Measurements from ENCODE around the gene ARL15.

ARL15 gene

DNA sequence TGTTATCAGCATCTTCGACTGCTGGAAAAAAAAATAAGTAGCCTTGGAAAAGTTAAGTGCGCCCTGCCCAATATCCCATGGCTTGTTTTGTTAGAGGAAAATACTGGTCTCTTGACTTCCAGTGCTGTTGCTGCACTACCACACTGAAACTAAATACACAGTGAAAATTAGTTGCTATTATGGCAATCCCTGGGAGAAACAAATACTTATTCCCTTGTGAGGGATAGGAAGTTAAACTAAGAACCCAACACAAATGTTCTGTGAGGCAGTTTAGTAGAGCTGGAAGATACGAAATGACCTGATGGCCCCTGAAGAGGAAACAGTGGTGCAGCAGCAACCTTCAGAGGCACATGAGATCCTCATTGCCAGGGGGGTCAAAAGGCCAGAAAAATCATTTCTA, 164.0 kb downstream of the ARL15 start:
- DNase-seq: no peak

DNA sequence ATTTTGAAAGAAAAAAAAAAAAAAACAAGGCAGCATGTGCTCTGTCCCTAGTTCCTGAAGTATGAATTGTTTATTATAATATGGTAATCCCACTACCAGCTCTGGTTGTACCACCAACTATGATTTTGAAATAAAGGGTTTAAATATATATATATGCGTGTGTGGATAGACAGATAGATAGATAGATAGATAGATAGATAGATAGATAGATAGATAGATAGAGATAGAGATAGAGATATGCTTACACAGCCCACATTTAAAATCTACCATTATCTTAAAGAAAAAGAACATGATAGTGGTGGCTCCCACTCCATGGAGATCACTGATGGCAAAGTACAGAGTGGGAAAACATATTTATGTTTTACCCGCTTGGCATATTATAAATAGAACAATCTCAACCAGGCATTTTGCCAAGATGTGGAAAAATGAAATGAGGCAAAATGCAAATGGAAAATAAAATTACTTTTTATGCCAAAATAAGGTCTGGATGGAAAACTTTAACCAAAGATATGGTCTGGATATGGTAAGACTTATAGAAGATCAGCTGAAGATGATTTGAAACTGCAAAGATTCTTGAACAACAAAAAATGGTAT, 170.0 kb downstream of the ARL15 start:
- no peak for DNase-seq

DNA sequence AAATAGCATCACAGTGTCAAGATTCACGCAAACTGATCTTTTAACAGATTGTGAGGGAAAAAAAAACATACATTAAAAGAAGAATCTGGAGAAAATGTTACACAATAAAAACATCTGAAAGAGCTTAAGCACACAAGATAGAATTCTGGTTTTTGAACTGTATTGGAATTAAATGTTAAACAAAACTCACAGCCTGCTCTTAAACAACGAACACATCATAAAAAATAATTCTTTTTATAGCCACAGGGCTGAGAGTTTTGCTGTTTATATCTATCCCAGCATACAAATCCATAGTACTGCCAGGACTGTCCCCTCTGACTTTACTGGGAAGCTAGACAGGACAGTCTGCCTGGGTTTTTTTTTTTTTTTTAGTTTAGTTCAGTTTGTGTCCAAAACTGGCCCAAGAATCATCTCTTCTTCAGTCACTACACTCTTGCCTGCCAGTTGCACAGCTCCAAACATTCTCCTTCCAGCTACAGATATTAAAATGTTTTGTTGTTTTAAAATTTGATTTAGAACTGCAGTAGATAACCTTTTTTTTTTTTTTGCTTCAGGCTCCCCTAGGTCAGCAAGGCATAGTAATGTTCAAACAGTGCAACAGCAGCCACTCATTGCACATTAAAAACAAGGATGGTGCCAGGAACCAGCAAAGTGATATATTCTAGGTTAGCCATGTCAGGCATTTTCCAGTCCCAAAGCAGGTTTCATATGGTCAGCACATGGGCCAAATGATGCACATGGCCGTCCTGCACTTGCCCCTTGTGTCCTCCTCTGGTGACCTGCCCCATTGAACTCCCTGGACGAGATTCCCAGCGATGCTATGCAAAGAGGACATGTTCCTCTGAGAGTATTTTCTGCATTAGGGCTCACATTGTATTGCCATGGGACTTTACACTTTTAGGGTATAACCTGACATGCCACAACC, 173.6 kb downstream of the ARL15 start:
- no peak for DNase-seq

DNA sequence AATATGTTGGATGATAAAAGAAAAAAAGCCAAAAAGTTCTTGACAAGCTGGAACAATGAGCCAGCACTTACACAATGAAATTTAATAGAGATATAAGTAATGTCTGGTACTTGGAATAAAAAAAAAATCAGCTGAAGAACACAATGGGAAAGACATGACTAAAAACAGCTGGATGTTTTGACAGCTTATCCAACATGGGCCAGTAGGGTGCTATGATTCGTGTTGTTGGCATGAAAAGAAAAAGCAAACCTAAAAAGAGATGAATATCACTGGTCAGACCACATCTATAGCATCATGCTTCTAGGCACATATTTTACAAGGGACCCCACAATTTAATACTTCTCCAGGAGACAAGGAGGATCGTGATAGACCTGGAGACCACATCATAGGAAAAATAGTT, 175.3 kb downstream of the ARL15 start:
- no peak for DNase-seq

DNA sequence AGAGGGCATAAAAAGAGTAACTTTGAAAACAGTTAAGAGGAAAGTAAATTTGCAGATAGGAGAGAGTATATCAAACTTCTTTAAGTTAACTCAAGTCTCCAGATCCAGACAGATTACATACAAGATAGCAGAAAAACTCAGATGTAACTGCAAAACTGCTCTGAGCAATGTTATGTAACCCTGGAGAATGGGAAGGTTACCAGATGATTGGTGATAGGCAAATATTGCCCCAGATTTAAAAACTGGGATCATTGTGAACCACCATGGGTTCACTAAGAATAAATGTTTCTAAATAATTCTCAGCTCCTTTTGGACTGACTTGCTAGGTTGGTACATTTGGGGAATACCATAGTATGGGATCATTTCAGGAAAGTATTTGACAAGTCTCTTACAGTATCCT, 176.5 kb downstream of the ARL15 start:
- DNase-seq: no peak

DNA sequence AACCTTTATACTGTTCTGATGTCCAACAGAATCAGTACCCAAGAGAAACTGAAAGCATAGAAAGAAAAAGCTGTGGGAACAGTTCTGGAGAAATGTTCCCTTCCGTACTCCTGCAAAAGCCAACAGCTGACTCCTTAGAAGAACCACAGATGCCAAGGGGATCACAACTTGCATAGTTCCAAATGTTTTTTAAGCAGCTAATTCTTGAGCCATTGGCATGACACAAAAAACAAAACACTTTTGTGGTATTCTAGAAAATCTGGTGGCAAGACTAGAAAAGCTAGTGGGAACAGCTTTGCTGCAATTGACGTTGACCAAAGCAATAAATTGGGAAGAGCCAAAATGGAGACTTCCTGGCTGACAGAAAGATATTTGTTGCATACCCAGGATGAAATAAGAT, 189.9 kb downstream of the ARL15 start:
- no peak for DNase-seq

DNA sequence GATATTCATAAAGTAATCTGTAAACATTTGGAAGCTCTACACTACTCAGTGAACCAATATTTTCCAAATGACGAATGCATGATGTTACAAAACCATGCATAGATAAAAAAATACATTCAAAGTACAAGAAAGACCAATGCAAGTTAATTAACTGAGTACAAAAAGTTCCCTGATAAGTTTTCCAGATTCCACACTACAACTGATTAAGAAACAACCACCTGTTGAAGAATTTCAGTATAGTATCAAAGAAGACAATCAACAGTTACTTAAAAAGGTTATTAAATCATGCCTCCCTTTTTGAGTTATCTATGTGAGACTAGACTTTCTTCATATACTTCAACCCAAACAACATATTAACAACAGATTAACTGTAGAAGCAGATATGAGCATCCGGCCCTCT, 192.4 kb downstream of the ARL15 start:
- DNase-seq: no peak

DNA sequence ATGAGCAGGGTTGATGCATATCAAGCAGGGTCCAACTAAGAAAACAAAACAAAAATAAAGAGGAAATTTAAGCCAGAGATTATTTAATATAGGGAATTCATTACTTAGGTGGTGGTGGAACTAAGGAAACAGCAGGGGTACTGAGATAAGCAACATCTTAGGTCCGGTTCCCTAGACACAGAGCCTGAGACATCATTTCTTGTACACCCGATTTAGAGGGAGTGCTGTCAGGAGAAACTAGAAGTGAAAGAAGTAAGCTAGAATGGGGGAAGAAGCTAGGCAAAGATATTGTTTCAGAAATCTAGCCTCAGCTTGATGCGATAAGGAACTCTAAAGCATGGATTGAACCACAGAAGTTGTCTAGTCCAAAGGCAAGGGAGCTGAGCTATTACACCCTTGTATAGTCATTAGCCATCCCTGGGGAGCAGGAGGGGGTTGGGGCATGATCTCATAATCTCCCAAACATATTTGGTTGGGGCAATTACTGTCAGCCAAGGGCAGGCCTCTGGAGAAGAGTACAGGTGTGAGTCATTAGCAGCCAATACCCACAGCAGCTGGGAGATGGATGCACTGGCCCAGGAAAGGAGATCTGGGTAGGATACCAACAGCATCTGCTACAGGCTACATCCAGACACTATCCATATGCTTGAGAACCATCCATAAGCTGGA, 194.5 kb downstream of the ARL15 start:
- peak; percentile 54 for DNase-seq

DNA sequence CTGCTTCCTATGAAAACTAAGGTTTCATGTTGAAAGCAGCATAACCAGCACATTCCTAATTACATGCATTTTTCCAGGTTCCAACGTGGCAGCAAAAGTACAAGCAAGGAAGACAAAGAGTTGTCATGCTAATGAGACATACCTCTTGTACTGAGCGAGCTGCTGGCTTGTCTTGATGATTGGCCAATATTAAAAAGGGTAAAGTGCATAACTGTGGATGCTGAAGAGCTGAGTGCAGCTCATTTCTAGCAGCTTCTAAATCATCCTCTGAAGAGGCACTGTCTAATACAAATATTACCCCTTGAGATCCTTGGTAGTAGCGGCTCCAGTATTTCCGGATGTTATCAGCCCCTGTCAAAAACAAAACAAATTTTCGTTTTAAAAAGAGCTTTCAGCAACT, 197.3 kb downstream of the ARL15 start:
- no peak for DNase-seq

DNA sequence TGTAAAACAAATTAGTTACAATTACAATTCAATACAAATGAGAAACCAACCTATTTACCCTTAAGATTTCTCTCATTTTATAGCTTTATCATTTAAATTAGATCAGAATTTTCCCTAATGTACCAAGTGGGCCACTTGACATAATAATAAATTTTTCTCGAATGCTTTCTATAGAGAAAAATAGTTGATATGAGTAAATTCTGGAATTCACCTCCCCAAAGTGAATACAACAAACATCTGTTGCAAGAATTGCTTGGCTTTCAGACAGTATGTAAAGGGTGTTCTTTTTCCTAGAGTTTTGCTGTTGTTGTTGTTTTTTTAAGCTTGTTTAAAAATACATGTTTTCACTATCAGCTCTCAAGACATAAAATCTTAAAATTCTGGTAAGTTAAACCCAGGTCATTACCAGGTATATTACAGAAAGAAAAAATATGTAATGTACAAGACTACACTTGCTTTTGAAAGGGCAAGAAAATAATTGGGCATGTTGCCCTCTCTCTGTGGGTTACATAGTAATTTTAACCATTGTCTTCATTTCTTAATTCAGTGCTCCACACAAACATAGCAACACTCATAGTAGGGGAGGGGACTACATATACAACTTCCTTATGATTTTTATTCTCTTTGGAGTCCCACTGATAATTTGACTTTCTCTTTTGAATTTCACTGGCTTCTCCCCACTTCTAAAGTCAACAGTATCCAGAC, 200.6 kb downstream of the ARL15 start:
- DNase-seq: no peak

DNA sequence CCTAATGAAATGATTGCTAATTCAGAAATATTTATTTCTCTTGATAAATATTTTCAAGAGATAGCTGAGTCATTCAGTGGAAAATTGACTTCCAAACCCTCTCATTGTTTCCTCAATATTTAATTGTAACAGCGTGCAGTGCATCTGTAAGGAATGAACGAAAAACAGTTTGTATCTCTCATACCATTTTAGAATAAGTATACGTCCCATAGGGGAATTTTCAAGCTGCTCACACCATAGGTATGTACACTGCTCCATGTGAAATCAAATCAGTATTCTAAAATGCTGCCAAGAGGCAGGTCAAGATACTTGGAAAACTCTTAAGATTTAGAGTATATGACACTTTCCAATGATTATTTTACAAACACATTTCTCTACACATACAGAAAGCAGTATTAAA, 202.2 kb downstream of the ARL15 start:
- no peak for DNase-seq

DNA sequence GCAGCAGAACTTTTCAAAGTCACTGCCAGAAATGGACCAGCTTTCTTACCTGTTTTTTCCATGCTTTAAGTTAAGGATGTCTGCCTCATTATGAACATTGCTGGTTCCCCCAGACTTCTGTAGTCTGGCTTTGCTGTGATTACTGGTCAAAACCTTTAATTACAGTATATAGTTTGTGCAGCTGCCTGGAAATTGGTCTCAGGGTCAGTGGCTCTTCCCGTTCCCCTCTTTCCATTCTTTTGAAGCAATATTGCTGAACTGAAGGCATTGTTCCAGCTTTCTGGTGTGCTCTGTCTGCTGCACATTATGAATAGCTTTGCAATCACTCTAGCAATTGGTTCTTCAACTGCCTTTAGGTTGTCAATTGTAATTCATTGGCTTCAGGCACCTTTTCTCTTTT, 206.5 kb downstream of the ARL15 start:
- DNase-seq: no peak

DNA sequence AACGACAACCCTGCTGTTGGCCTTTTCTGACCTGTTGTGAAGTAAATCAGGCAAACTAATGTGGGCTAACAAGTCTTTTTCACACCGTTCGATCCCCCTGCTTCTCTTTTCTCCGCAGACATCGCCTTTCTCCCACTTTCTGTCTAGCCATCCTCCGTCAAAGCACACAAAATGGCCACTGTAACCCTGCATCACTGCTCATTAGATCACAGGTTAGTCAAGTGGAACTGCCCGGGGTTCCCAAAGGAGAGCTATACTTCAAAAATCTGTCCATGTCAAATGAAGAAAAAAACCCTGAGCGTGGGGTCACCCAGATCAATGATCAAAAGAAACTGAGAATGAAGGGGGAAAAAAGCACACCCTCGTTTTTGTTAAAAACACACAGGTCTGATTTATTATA, 212.1 kb downstream of the ARL15 start:
- DNase-seq: no peak

DNA sequence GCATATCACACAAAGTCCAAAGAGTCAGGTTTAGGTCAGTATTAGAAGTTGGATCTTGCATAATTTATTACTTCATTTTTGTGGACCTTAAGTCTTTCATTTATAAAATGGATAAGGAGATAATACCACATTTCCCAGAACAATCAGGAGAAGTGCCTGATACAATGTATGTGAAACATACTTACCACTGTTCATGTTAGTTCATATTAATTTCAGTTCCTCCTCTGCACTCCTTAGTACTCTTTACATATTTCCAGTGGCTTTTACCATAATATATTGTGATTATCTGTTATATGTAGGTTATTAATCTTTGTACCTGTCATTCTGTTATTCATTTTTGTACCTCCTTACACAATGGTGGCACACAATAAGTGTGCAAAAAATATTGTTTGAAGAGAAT, 214.4 kb downstream of the ARL15 start:
- no peak for DNase-seq

DNA sequence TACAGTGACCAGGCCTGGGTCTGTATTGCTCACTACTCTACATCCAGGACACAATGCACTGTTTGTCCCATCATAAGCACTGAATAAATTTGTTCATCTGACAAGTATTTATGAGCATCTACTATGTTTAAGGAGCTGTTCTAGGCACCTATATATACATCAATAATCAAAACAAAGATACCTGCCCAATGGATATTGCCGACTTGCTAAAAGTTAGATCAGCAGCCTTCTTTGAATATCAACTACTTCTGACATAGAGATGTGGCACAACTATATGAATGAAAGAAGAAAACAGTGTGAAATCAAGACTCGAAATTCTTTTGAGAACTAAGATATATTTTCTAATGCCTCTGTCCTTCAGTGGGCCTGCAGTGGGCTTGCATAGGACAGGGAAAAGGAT, 215.7 kb downstream of the ARL15 start:
- DNase-seq: no peak

DNA sequence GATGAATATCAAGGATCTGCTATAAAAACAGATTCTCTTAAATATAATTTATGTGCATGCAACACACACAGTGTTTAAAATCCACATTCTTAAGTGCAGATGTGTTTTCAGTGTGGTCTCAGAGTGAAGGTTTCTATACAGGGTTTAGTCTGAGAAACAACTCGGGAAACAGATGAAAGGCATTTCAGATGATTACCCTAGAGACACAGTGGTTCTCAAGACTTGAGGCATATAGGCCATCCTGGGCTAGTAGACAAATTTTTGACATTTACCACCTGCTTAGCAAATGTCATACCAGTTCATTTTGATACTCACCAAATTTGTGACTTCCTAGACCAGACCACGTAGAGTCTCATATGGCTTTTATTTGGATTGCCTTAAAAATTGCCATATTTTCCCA, 216.5 kb downstream of the ARL15 start:
- DNase-seq: no peak

DNA sequence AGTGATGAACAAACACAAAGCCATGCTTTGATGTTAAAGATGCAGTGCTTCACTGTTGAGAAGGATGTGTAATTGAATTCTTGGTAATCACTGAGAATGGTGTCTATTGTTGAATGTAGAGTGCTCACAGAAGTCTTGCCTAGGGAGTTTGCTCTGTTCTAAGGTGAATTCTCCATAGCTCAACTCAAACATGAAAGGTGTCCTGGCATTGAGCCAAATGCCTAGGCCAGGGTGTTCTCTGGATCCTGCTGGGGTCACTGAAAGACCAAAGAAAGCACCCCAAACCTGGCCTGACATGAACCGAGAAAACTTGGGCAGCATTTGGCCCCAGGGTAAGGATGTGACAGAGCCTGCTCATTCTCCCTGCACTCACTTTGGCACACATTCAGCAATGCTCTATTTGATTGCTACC, 217.3 kb downstream of the ARL15 start:
- DNase-seq: no peak

DNA sequence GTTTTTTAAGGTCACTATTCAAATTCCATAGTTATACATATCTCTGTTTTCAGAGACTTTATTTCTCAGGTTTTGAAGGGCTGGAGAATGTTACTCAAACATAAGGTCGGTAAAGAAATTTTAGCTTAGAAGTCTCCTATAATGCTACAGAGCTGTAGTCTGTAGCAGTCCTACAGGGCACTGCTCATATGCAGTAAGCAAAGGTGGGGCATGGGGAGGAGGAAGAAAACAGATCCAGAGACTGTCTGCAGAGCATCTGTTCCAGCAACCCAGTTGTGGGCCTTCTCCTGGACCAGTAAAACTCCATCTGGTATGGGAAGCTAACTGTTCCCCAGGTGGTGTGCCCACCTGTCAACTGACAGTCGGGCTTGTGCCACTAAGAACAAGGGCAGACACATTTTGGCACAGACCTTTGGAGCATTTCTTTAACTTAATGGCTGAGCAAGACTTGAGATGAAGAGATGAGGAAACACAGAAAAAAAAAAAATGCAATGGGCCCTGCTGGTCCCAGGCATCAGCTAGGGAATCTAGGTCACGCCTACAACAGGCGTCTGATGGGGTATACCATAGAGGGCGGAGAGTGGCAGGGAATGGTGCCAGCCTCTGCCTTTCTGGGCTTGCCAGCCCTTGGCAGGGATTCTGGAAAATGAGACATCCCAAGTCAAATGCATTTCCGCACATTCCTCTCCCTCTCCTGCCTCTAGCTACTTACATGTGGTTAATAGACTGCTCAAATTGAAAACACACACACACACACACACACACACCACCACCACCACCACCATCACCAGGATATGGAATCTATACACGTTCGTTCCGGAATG, 218.9 kb downstream of the ARL15 start:
- DNase-seq: no peak

DNA sequence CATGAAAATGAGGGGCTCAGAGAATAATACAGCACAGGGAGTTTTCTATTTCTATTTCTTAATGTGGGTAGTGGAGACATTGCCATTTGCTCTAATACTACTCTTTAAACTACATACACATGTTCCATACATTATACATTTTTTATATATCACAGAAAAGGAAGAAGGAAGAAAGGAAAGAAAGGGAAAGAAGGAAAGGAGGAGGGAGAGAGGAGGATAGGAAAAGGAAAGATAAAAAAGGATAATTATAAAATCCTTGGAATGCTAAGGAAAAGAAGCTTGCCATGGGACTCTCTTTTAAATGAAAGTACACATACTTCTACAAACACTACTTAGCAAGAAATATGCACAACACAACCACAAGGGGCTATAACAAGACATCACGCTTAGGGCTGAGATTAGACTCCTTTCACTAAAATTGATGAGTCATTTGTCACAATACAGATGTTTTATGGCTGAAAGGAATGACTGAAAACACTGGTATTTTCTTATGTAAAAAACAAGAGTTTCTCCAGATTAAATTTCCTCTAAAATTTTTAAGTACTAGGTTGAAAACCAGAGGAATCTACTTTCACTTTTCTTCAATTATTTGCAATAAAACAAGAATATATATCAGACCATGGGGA, 219.8 kb downstream of the ARL15 start:
- DNase-seq: peak; percentile 76

DNA sequence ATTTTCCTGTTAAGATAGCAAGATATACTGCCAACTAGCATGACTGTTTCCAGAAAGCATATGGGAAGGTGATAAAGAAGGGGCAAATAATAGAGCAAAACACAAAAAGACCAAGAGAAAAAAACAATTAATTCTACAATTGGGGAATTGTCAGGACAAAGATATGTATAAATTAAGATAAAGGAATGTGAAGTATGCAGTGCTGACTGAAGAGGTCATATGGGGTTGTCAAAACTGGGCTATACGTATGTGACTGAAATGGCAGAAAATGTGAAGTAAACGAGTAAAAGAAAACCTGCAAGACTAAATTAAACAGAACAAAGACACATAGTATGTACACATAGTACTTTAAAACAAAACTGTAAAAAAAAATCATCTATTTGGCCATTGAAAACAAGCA, 222.3 kb downstream of the ARL15 start:
- DNase-seq: no peak

DNA sequence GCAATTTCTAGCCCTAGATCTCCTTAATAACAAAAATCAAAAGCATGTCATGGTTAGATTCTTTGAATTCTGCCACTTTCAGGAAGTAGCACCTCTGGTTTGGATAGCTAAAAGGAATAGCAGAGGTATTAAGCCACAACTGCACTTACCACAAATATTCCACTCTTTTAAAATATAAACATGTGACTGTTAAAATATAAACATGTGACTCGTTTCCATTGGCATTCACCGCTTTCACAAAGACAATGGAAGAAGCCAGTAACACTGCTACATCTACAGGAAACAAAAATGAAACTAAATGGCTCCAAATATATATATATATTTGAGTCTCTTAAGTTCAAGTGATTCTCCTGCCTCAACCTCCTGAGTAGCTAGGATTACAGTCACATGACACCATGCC, 222.9 kb downstream of the ARL15 start:
- no peak for DNase-seq

DNA sequence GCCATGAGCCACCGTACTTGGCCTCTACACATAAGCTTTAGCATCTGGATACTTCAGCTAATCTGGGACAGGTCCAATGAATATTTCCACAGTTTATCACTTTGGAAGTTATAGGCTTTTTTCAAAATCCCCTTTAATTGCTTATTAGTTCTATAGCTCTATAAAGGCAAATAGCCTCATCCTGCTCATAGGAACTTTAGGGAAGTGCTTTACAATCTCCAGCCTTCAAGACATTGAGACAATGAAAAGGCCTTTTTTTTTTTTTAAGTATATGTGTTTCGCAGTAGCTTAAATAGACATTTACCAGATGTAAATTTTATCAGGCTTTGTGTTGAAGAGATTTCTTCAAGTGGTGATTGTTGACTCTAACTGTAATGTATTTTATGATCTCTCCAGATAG, 224.2 kb downstream of the ARL15 start:
- no peak for DNase-seq

All from hematopoietic multipotent progenitor cell treated with erythropoietin and hydrocortisone succinate and interleukin-3 and kit ligand, for 4 days (in vitro differentiated cells).